ENCODE results near the gene TRPM1. TPM values are rescaled to one million over a fixed set of nuclear protein-coding genes. Genes with fewer than 3 reads are reported as not detected.

The TRPM1 gene
- total and polyA plus RNA-seq, 12 donors: 0.34 TPM; not detected in 11

DNA sequence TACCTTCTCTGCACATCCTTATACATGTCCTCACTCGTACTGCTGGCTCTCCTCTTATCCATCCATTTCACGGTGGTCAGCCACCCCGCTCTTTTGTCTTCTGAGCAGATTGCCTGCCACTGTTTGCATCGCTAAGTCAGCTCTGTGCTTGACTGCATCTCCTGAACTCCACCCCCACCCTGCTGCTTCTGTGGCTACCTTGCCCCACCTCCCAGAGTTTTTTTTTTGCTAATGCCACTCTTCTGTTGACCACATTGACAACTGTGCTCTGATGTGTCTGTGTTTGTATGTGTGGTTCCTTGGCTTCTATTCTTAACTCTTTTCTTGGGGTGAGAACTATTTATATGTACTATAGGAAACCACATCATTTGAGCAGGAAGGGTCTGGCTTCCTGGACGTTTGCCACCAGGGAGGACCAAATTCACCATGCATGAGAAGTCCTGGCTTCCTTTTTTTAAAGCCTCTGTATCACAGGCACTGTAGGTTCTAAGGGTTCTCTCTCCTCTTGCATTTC, 97.2 kb downstream of the TRPM1 start:
- WGBS, 4 donors: 36 to 50% (median 39%) methylated on average over 5 of the region's 5 CpGs
- TF ChIP-seq POLR2A (IDR thresholded peaks at IDR 0.05) (no peak), CTCF (IDR thresholded peaks at IDR 0.05) (no peak)
- intact Hi-C loops (cut with DNase I): loop anchor here in 1 of 2 donors (10.0 kb wide), 1 partner anchor 59 kb away; no protein-coding TSS in a partner anchor
- Histone ChIP-seq H3K27me3 (no peaks in the 10 kb centered on the region), H3K4me3 (no peak overlapping the region), H3K9me3 (replicated peaks in 1 of 3) (no peaks in the 10 kb centered on the region), H3K36me3 (replicated peaks in 1 of 2) (no peaks in the 10 kb centered on the region), H3K4me1 (replicated peaks in 1 of 2) (no peaks in the 10 kb centered on the region), H3K27ac (no peak overlapping the region)
- DNase-seq: peak in 3 of 7 donors; percentile 38 to 70 (median 49)

- 86 to 94% (median 92%) methylated on average over 3 of the region's 3 CpGs for WGBS, 4 donors
- no peaks in the 10 kb centered on the region for H3K9me3 ChIP-seq (replicated peaks in 1 of 3)
- no peak for DNase-seq
- no peaks in the 10 kb centered on the region for H3K36me3 ChIP-seq (replicated peaks in 1 of 2)
- H3K4me3 ChIP-seq: no peak overlapping the region
- H3K27ac ChIP-seq: no peak overlapping the region
- TF ChIP-seq CTCF (IDR thresholded peaks at IDR 0.05) (no peak), POLR2A (IDR thresholded peaks at IDR 0.05) (no peak)
- H3K4me1 ChIP-seq (replicated peaks in 1 of 2): no peaks in the 10 kb centered on the region
- intact Hi-C loops (cut with DNase I): loop anchor here in 1 of 2 donors (10.0 kb wide), 1 partner anchor 57 kb away; no protein-coding TSS in a partner anchor
- H3K27me3 ChIP-seq: no peaks in the 10 kb centered on the region
Observed at GRCh38 chr15:31001702-31002101, 99.8 kb downstream of the TRPM1 start.

DNA sequence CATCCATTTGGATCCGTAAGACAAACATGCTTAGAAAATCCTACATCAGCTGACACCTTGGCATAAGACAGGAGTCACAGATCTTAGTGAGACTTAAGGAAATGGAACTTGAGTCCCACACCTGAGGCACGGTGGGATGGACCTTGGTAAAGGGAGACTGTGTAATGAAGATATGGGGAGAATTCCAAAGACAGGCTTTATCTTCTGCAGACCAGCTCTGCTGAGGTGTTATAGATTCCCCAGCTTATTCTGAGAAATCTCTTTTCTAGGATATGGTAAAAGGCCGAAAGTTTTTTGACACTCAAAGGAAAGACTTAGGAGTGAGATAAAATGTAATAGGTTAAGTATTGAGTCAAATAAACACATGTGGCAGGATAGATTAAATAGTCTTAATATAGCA, 101.8 kb downstream of the TRPM1 start:
- Histone ChIP-seq H3K4me1 (replicated peaks in 1 of 2) (no peaks in the 10 kb centered on the region), H3K36me3 (replicated peaks in 1 of 2) (no peaks in the 10 kb centered on the region), H3K27me3 (no peaks in the 10 kb centered on the region), H3K27ac (no peak overlapping the region), H3K4me3 (no peak overlapping the region), H3K9me3 (replicated peaks in 1 of 3) (no peaks in the 10 kb centered on the region)
- DNase-seq: no peak
- intact Hi-C loops (cut with DNase I): loop anchor here in 1 of 2 donors (10.0 kb wide), 1 partner anchor 55 kb away; no protein-coding TSS in a partner anchor
- no peak for TF ChIP-seq CTCF (IDR thresholded peaks at IDR 0.05)
- WGBS, 4 donors: 78 to 89% (median 81%) methylated on average over 3 of the region's 3 CpGs

GRCh38 chr15:30997270-30997669, 104.3 kb downstream of the TRPM1 start:
- Histone ChIP-seq H3K27ac (no peak overlapping the region), H3K27me3 (no peaks in the 10 kb centered on the region), H3K4me3 (no peak overlapping the region), H3K9me3 (replicated peaks in 1 of 3) (no peaks in the 10 kb centered on the region), H3K36me3 (replicated peaks in 1 of 2) (no peaks in the 10 kb centered on the region), H3K4me1 (replicated peaks in 1 of 2) (peaks cover 0 to 4% of the 10 kb centered on the region in 2 donors)
- intact Hi-C loops (cut with DNase I): no loop called here
- DNase-seq: no peak
- TF ChIP-seq POLR2A (IDR thresholded peaks at IDR 0.05) (no peak), CTCF (IDR thresholded peaks at IDR 0.05) (no peak)
- WGBS, 4 donors: 84 to 95% (median 90%) methylated on average over 1 of the region's 1 CpG

All from adrenal gland (tissue), 12 donors.